Panc1 (cell line): Measurements from ENCODE around the gene TNFAIP1. TPM values are rescaled to one million over a fixed set of nuclear protein-coding genes. Genes with fewer than 3 reads are reported as not detected.

Experiments used
- ATAC-seq: fragments of 200-7000 bp; cut with Tn5 transposase; 2 replicates; pipeline ENCODE4 v1.9.1; 2020; ENCODE audit warnings: mild to moderate bottlenecking, moderate library complexity
- BruUV-seq: library from RNA; stranded (reverse); fragments of 400-500 nt; replicated peaks from 2 replicates; lab custom pipeline; 2021; lab: Mats Ljungman, UMichigan
- CTCF ChIA-PET: fragments of 300-600 bp; sonication (Branson Sonifier 250); formaldehyde crosslinking; loops from one replicate; lab custom pipeline; 2022; ENCODE audit warnings: antibody characterized with exemption; lab: Charles Lee
- POLR2A ChIA-PET: fragments of 300-600 bp; sonication (Branson Sonifier 250); formaldehyde crosslinking; loops from one replicate; lab custom pipeline; 2022; ENCODE audit warnings: antibody characterized with exemption; lab: Charles Lee
- DNase-seq: peaks from one replicate; pipeline ENCODE4 v3.0.0-alpha.2; 2010; ENCODE audit warnings: low read depth, low spot score
- H3K27ac ChIP-seq: 2 replicates; pipeline ENCODE4 v1.5.1; 2011; ENCODE audit warnings: mild to moderate bottlenecking, low read length, inconsistent platforms
- H3K27me3 ChIP-seq: fragments of 200-500 bp; sonication (Bioruptor generic); 2 replicates; pipeline ENCODE4 v1.6.0; 2014; ENCODE audit warnings: low read length, inconsistent platforms; ENCODE audit not compliant: control insufficient read depth, insufficient read depth
- H3K36me3 ChIP-seq: fragments of 200-500 bp; sonication (Bioruptor generic); 2 replicates; pipeline ENCODE4 v1.5.1; 2014; ENCODE audit warnings: inconsistent platforms, mild to moderate bottlenecking, low read length, moderate library complexity; ENCODE audit not compliant: control insufficient read depth, insufficient read depth
- H3K4me1 ChIP-seq: 2 replicates; pipeline ENCODE4 v1.5.1; 2011; ENCODE audit warnings: inconsistent platforms, mild to moderate bottlenecking, low read length, moderate library complexity; ENCODE audit not compliant: control insufficient read depth, insufficient read depth
- H3K4me3 ChIP-seq, 2 experiments: 2 replicates each; pipeline ENCODE4 v1.5.1; 2011 to 2012; ENCODE audit warnings: low read depth in 2 of 2, low read length in 2 of 2, mild to moderate bottlenecking in 2 of 2, inconsistent platforms in 1 of 2, moderate library complexity in 1 of 2
- H3K9me3 ChIP-seq: fragments of 200-500 bp; sonication (Bioruptor generic); 2 replicates; pipeline ENCODE4 v1.5.1; 2014; ENCODE audit warnings: low read depth, mild to moderate bottlenecking, inconsistent platforms, low read length, moderate library complexity; ENCODE audit not compliant: control insufficient read depth, insufficient read depth
- CTCF ChIP-seq: fragments of 450-650 bp; IDR thresholded peaks from 2 replicates; pipeline ENCODE4 v1.5.1; 2017; ENCODE audit warnings: mild to moderate bottlenecking
- POLR2AphosphoS5 ChIP-seq: IDR thresholded peaks from 2 replicates; pipeline ENCODE4 v1.6.1; 2012; ENCODE audit warnings: mild to moderate bottlenecking, low read depth, low read length, moderate library complexity
- SIN3A ChIP-seq: IDR thresholded peaks from 2 replicates; pipeline ENCODE4 v1.6.1; 2012; ENCODE audit warnings: low read depth, mild to moderate bottlenecking, low read length, moderate library complexity, borderline replicate concordance; ENCODE audit not compliant: insufficient read depth
- TCF7L2 ChIP-seq: IDR thresholded peaks from 2 replicates; pipeline ENCODE4 v1.6.1; 2011; ENCODE audit warnings: mild to moderate bottlenecking, low read depth, low read length, inconsistent platforms
- in situ Hi-C: cut with HindIII; loops from 2 replicates; pipeline ENCODE4 v1.10.0; 2016; ENCODE audit warnings: low sequenced_read_pairs, low pct_unique_long_range_greater_than_20kb
- intact Hi-C: fragments of 100-400 bp; cut with micrococcal nuclease; formaldehyde crosslinking; loops from one replicate; pipeline ENCODE4 v1.10.0; 2022; ENCODE audit not compliant: unreplicated experiment
- total RNA-seq: library from RNA; stranded (reverse); gene quantifications from one replicate; pipeline ENCODE4 v1.2.1, GENCODE V29; 2021; ENCODE audit not compliant: unreplicated experiment
- TF ChIP-seq, protein P1 (sequence below), 2 experiments: IDR thresholded peaks; 2 replicates each; pipeline ENCODE4 v1.6.1; 2011 to 2012; ENCODE audit warnings: low read depth in 2 of 2, control low read depth in 1 of 2, low read length in 1 of 2, mild to moderate bottlenecking in 1 of 2, moderate library complexity in 1 of 2; ENCODE audit not compliant: insufficient read depth in 1 of 2

Gene TNFAIP1
- total RNA-seq, 1 experiment from 2014 or later, result 55.8 TPM

DNA sequence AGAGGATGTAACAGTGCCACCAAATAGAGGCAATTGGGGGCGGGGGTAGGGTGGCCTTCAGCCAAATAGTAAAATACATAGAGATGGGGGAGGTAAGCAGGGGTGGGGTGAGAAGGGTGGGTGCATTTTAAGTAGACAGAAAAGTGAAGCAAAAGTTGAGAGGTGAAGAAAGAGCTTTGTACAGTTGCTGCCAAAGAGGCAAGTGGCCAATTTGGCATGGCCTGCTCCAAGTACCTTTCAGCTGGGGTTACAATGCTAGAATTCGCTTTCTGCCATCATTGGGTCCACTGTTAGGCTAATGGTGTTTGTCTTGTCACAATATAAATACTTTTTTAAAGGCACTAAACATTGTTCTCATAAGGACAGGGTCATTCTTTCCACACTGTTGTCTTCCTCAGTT is 21.7 kb upstream of the TNFAIP1 start:
- H3K9me3 ChIP-seq, result no peaks in the 10 kb centered on the region
- TF ChIP-seq, protein P1, sequence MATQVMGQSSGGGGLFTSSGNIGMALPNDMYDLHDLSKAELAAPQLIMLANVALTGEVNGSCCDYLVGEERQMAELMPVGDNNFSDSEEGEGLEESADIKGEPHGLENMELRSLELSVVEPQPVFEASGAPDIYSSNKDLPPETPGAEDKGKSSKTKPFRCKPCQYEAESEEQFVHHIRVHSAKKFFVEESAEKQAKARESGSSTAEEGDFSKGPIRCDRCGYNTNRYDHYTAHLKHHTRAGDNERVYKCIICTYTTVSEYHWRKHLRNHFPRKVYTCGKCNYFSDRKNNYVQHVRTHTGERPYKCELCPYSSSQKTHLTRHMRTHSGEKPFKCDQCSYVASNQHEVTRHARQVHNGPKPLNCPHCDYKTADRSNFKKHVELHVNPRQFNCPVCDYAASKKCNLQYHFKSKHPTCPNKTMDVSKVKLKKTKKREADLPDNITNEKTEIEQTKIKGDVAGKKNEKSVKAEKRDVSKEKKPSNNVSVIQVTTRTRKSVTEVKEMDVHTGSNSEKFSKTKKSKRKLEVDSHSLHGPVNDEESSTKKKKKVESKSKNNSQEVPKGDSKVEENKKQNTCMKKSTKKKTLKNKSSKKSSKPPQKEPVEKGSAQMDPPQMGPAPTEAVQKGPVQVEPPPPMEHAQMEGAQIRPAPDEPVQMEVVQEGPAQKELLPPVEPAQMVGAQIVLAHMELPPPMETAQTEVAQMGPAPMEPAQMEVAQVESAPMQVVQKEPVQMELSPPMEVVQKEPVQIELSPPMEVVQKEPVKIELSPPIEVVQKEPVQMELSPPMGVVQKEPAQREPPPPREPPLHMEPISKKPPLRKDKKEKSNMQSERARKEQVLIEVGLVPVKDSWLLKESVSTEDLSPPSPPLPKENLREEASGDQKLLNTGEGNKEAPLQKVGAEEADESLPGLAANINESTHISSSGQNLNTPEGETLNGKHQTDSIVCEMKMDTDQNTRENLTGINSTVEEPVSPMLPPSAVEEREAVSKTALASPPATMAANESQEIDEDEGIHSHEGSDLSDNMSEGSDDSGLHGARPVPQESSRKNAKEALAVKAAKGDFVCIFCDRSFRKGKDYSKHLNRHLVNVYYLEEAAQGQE (IDR thresholded peaks at IDR 0.05; ENCODE audit: insufficient read depth in 1 of 2, low read depth in 2 of 2, low read length in 1 of 2), result no peak
- TF ChIP-seq CTCF (no peak), SIN3A (no peak), TCF7L2 (no peak), POLR2AphosphoS5 (no peak)
- ChIA-PET POLR2A (no interaction called here), CTCF (no interaction called here)
- no TSS peak for BruUV-seq
- no peaks in the 10 kb centered on the region for H3K36me3 ChIP-seq
- DNase-seq (no peak), ATAC-seq (no peak)
- peaks cover 6% of the 10 kb centered on the region for H3K4me1 ChIP-seq
- intact Hi-C loops, result no loop called here
- no peaks in the 10 kb centered on the region for H3K27me3 ChIP-seq
- no peak overlapping the region for H3K27ac ChIP-seq
- no peak overlapping the region for H3K4me3 ChIP-seq
- in situ Hi-C loops, result no loop called here

DNA sequence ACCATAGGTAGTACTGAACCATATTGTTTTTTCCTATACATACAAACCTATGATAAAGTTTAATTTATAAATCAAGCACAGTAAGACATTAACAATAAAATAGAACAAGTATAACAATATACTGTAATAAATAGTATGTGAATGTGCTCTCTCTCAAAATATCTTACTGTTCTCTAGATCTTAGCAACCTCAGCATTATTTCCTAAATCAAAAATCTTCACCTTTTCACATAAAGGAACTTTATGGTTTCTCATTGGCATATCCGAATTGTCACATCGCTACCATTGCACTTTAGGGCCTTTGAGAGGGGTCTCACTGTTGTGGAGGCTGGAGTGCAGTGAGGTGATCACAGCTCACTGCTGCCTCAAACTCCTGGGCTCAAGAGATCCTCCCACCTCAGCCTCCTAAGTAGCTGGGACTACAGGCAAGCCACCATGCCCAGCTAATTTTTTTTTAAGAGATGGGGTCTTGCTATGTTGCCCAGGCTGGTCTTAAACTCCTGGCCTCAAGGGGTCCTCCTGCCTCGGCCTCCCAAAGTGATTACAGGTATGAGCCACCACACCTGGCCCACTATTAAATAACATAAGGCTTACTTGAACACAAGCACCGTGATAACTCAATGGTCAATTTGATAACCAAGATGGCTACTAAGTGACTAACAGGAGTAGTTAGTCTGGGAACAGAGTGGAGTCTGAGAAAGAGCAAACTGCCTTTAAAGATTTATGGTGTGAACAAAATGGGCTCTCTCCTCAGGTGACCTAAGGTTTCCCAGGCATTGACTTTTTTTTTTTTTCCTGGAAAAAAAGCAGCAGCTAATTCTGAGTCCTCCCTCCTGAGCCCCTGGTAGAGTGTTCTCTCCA is 19.5 kb upstream of the TNFAIP1 start:
- H3K4me1 ChIP-seq, result peaks cover 18% of the 10 kb centered on the region
- no peak overlapping the region for H3K4me3 ChIP-seq
- BruUV-seq, result no TSS peak
- intact Hi-C loops (no loop called here), in situ Hi-C loops (no loop called here)
- H3K27me3 ChIP-seq, result no peaks in the 10 kb centered on the region
- ChIA-PET CTCF (no interaction called here), POLR2A (no interaction called here)
- TF ChIP-seq TCF7L2 (no peak), CTCF (no peak), POLR2AphosphoS5 (no peak), SIN3A (no peak)
- TF ChIP-seq, protein P1 (IDR thresholded peaks at IDR 0.05; ENCODE audit: insufficient read depth in 1 of 2, low read depth in 2 of 2, low read length in 1 of 2), result no peak
- H3K27ac ChIP-seq, result no peak overlapping the region
- H3K9me3 ChIP-seq, result no peaks in the 10 kb centered on the region
- no peak for ATAC-seq
- no peak for DNase-seq
- no peaks in the 10 kb centered on the region for H3K36me3 ChIP-seq
